Measurements from ENCODE around the gene REX1BD.

Gene REX1BD

DNA sequence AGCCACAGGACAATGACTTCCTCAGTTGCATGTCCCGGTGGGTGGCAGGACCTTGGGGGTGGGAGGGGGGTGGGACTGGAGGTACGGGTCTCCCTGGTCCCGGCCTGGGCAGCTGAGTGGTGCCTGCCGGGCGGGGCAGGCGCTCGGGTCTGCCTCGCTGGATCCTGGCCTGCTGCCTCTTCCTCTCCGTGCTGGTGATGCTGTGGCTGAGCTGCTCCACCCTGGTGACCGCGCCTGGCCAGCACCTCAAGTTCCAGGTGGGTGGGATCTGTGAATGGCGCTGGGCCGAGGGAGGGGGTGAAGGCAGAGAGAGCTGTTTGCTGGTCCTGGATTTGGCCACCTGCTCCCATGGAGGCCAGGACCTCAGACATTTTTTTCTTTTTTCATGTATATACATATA, 29.6 kb downstream of the REX1BD start:
- DNase-seq = no peak

DNA sequence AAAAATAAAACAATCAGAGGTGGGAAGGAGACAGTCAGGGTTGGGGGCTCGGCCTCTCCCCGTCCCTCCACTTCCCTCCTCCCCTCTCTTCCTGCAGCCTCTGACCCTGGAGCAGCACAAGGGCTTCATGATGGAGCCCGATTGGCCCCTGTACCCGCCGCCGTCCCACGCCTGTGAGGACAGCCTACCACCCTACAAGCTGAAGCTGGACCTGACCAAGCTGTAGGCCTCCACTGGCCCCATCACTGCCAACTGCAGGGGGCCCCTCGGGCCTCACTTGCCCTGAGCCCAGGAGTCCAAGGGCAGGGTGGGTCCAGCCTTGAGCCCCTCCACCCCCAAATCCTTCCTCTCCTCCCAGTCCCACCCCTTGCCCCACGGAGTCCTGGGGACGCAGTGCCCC, 31.7 kb downstream of the REX1BD start:
- DNase-seq = no peak

DNA sequence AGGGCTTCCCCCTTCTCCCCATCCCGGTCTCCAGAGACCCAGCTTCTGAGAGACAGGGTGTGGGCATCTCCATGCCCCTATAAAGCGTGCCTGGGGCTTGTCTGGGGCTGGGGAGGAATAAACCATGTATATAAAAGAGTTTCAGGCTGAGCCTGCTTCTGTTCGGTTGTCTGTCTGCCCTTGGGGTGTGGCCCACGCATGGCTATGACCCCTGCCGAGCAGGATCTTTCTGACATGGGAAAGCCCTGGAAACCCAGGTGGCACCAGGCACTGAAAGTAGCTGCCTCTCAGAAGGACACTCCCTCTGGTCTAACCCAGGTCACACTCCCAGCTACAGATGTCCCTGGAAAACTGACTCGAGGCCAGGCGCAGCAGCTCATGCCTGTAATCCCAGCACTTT, 32.3 kb downstream of the REX1BD start:
- no peak for DNase-seq

DNA sequence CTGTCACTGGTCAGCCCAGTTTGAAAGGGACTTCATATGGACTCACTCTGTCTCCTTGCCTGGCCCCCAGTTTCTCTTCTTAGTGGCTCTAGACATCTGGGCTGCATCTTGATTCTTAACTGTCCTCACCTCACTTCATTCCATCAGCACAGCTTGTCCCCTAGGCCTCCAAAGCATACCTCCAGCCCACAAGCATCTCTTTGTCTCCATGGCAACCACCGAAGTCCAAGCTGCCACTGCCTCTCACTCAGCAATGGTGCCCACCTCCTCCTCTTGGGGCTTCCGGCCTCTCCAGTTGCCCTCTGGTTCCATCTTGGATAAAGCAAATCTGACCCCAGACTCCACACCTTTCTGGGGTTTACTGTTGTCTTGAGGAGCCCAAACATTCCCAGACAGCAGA, 38.3 kb downstream of the REX1BD start:
- DNase-seq = no peak

DNA sequence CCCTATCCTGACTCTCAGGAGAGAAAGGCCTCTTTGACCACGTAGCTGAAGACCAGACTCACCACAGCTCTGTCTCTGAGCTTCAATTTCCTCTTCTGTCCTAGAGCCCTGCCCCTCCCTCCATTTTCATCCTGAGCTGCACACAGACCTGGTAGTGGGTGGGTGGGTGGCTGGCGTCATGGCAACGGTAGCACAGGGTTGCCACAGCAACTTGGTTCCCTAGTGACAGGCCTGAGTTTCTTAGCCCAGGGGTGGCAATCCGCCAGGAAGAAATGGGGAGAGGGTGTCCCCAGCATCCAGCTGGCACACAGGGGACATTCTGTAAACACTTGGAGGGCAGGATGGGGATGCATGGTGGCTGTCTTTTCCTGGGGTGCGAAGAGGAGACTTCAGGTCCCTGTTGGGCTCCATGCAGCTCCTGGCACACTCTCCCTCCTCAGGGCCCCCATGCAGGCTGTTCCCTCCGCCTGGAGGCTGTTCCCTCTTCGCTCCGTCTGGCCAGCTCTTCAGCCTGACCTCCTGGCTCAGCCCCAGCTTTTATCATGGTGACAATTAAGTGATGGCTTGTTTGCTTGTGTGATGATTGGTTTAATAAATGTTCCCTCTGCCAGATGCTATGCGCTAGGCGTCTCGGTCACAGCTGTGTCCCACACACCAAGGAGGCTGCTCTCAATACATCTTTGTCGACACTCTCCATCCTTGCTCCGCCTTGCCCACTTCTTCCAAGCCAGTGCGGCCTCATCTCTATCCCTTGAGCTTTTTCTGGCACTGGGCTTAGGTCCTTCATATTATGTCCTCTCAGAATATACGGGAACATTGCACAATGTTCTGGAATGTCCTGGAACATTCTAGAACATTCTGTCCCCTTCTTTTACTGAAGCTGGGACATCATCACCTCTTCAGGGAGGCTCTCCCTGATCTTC, 40.8 kb downstream of the REX1BD start:
- DNase-seq = no peak

DNA sequence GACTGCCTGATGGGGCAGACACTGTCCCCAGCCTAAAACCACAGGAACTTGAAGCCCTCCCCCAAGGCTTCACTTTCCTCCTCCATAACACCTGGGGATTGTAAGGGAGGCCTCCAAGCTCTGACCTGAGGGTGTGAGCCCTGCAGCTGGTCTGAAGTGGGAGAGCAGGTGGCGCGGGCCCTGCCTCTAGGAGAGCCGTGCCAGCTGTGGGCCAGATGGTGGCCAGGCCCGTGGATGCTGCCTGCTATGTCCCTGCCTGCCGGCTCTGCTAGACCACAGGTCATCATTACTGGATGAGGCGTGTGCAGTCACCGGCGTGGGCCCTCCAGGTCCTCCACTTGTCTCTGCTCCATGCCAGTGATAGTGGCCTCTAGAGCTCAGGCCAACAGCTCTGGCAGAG, 44.7 kb downstream of the REX1BD start:
- no peak for DNase-seq

DNA sequence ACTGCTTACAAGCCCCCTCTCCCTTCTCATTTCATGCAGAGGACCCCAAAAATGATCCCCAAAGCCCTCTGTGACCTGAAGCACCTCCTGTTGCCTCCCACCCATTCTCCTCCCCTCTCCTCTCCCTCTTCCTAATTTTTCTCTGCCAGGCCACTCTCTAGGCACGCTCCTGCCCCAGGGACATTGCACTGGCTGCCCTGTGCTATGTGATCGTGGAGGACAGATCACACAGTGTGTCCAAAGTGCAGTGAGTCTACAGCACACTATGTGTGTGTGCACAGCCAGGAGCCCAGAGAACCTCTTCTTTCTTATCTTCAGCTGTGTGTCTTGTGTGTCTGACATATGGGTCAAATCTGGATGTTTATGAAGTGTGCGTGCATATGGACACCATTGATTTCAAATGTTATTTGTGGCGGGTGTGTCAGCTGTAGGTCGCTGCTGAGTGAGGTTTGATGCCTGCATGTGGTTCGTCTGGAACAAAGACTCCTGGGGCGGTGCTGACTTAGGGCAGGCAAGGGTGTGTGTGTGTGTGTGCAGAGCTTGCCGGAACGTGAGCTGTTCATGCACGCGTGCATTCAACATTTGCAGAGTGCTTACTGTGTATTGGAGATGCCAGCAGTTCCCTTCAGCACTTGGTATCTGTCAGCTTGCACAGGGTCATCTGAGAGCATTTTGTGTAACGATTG, 46.2 kb downstream of the REX1BD start:
- DNase-seq = no peak

DNA sequence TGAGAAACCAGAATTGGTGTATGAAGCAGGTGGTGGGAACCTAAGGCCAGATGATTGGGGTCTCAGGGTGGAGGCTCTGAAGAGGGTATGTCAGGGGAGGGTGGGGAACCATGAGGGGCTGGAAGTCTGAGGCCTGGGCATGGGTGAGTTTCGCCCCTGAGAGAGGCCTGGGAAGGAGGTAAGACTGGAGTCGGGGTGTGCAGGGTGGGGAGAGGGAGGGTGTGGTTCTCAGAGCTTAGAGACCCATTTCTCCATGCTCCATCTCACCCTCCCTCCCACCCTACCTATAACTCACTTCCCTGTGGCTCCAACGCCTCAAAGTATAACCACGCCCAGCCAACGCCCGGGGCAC, 47.2 kb downstream of the REX1BD start:
- no peak for DNase-seq

DNA sequence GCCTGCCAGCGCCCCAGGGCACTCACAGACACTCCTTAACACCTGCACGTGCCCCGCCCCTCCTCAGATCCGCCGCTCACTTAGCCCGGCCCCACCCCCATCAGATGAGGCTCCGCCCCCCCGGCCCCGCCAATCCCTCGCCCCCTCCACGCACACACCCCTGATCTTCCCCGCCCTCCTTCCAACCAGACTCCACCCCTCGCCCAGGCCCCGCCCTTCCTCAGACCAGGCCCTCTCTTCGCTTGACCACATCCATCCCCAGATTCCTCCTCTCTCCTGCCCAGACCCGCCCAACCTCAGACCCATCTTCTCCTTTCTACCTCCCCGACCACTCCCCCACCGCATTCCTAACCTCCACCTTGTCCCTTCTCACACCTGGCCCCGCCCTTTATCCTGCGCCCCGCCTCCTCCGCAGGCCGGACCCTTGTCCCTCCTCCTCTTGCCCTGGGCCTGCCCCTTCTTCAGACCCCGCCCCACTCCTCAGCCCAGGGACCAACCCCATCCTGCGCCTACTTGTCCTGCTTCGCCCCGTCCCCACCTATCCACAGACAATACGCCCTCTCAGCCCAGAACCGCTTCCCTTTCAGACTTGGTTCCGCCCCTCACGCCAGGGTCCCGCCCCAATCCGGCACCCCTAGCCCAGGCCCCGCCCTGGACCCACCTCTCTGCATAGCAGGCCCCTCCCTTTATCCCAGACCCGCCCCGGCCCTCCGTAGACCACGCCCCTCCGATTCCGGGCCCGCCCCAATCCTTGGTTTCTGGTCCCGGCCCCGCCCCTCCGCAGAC, 47.8 kb downstream of the REX1BD start:
- DNase-seq = peak; percentile 87 to 90

DNA sequence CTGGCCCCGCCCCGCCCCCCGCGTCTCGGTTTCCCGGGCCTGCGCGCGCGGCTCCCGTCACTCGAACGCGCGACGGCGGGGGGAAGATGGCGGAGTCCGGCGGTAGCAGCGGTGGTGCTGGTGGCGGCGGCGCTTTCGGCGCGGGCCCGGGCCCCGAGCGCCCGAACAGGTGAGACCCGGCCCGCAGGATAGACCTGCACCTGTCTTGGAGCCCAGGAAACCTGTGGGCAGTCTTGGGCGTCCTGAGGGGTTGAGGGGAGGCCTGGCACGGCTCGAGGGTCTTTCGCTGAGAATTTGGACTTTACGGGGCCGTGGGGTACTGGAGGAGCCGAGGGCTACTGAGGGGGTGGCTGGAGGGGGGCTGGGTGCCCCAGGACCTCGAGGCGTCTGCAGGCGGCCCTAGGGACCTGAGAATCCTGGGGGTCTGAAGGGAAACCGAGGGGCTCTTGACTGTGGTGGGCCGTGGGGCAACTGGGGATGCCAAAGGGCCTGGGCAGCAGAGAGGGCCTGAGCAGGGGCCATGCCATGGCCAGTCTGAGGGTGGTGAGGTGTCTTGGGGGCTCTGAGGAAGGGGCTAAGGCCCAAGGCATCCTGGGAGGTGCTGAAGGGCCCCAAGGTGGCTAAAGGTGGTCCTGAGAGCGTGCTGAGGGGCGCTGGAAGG, 48.5 kb downstream of the REX1BD start, which contains the start of gene KLHL26:
Gene KLHL26, plus strand, starts transcription at position 60 of the 661 bp plus-strand sequence. Its CDS starts 27 bp downstream, at position 87.
- DNase-seq = no peak

DNA sequence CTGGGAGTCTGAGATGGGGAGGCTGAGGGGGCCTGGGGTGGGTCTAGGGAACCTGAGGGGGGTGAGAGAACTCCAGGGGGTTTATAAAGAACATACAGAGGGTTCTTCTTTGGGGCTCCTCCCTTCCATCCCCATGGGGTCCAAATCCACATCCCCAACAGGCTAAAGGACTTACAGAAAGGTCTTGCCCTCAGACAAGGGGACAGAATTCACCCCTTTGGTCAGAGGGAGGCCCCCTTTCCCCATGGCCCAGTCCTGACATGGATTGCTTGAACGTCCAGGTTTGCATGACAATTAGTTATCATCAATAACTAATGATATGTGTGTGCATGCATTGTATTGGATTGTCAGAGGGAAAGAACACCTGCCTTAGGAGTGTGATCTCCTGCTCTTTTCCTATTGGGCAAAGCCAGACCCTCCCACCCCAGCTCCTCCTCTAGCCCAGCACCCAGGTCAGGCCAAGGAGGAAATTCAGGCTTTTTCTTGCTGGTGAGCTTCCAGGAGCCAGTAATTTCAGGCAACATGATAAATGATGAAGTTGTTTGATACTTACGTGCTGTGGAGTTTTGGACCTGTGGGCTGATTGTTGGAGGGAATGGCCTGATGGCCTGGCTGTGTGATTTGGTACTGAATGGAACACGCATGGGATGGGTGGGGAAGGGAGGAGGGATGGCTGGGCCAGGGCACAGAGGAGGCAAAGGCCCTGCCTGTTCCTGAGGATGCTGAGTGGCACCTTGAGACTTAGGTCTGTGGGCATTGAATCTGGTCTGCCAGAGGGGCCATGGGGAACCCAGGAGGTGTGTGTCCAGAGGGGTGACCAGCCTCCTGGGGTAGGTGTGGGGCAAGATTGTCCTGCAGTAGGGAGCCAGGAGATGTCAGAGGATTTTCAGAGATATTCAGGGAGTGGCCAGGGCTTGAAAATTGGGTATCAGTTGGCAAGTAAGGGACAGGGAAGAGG, 49.4 kb downstream of the REX1BD start:
- DNase-seq = no peak

DNA sequence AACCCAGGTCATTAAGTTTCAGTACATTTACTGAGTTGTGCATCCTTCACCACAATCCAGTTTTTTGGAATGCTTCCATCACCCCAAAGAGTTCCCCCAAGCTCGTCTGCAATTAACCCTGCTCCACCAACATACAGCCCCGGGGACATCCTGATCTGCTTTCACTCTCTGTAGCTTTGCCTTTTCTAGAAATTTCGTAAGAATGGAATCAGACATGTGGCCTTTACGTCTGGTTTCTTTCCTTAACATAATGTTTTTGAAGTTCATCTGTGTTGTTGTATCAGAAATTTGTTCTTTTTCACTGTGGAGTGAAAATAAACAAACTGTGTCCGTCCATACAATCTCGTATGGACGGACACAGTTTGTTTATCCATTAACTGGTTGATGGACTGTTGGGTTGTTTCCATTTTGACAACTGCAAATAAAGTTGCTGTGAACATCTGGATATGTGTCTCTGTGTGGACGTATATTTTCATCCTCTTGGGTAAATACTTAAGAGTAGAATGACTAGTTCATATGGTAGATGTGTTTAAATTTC, 51.2 kb downstream of the REX1BD start:
- no peak for DNase-seq
